ENCODE measurements around the gene STAB2. TPM values are rescaled to one million over a fixed set of nuclear protein-coding genes. Genes with fewer than 3 reads are reported as not detected.

Gene STAB2
- total and polyA plus RNA-seq, 2 of the 4 experiments (the other 2 are of a cell fraction), result not detected

DNA sequence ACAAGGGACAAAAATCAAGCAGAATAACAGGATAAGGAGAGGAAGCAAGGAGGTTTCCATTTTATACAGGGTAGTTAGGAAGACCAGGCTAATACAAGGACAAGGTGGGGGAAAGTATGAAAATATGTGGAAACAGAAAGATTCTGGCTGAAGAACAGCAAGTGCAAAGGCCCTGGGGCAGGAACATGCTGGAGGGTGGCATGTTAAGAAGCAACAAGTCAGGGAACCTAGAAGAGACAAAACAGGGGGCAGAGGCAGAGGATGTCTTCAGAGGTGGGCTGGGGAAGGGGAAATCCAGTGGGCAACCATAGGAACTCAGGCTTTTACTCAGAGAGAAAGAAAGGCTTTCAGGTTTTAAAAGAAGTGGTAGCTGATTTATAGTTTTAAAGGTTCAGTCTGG lies 199.1 kb downstream of the STAB2 start:
- Histone ChIP-seq H3K56ac (ENCODE audit: extremely low read depth, insufficient read depth, low read length) (no peak overlapping the region), H2BK120ac (ENCODE audit: low read depth, low read length) (no peak overlapping the region), H4K91ac (ENCODE audit: insufficient read depth, low read depth, low read length) (no peak overlapping the region), H2AK9ac (replicated peaks; ENCODE audit: low read depth, low read length, poor library complexity) (no peak overlapping the region), H2BK20ac (ENCODE audit: low read depth, low read length) (no peak overlapping the region), H3K4me2 (ENCODE audit: low read depth, low read length) (no peak overlapping the region), H2BK15ac (ENCODE audit: low read depth, low read length) (no peak overlapping the region), H3K4ac (ENCODE audit: low read depth, low read length) (no peak overlapping the region), H3K14ac (replicated peaks; ENCODE audit: low read depth, low read length) (no peak overlapping the region), H4K5ac (ENCODE audit: low read depth, low read length) (no peak overlapping the region), H3K9me1 (ENCODE audit: insufficient read depth, low read length) (no peaks in the 10 kb centered on the region; the same call in 1 of the 2 replicates), H2AK5ac (ENCODE audit: low read depth, low read length) (no peak overlapping the region), H4K20me1 (ENCODE audit: insufficient read depth, low read length) (no peaks in the 10 kb centered on the region), H2BK5ac (ENCODE audit: low read depth, low read length, poor library complexity, severe bottlenecking) (no peak overlapping the region), H3K27ac (ENCODE audit: insufficient read depth, low read length) (no peak overlapping the region), H4K8ac (ENCODE audit: low read depth in 2 of 2, low read length in 2 of 2) (no peak overlapping the region), H3K9me3 (ENCODE audit: control insufficient read depth, insufficient read depth, low read length) (no peaks in the 10 kb centered on the region), H3K23ac (ENCODE audit: low read depth, low read length) (no peak overlapping the region), H3K27me3 (ENCODE audit: control insufficient read depth, insufficient read depth, low read length) (no peaks in the 10 kb centered on the region), H3K4me1 (ENCODE audit: control insufficient read depth, insufficient read depth, low read length) (no peaks in the 10 kb centered on the region), H3K79me1 (ENCODE audit: low read depth in 1 of 2, low read length in 2 of 2) (no peaks in the 10 kb centered on the region; a peak in 1 of 4 replicates), H3K4me3 (ENCODE audit: insufficient read depth, low read depth, low read length) (no peak overlapping the region), H2AFZ (replicated peaks; ENCODE audit: low read length, poor library complexity) (no peak overlapping the region), H3K18ac (ENCODE audit: low read depth, low read length) (no peak overlapping the region), H3K9ac (ENCODE audit: low read depth, low read length) (no peak overlapping the region), H3K36me3 (ENCODE audit: control insufficient read depth, insufficient read depth, low read length) (peaks cover 17% of the 10 kb centered on the region)
- intact Hi-C loops (cut with micrococcal nuclease) (no loop called here), dilution Hi-C loops (cut with HindIII; ENCODE audit: low sequenced_read_pairs, unreplicated experiment) (no loop called here), in situ Hi-C loops (cut with MboI; ENCODE audit: low sequenced_read_pairs) (no loop called here)
- CTCF ChIA-PET, result no interaction called here
- POLR2A ChIA-PET (ENCODE audit: unreplicated experiment), result no interaction called here
- DNase-seq, result no peak
- TF ChIP-seq, protein P1, sequence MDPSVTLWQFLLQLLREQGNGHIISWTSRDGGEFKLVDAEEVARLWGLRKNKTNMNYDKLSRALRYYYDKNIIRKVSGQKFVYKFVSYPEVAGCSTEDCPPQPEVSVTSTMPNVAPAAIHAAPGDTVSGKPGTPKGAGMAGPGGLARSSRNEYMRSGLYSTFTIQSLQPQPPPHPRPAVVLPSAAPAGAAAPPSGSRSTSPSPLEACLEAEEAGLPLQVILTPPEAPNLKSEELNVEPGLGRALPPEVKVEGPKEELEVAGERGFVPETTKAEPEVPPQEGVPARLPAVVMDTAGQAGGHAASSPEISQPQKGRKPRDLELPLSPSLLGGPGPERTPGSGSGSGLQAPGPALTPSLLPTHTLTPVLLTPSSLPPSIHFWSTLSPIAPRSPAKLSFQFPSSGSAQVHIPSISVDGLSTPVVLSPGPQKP (IDR thresholded peaks at IDR 0.05; ENCODE audit: borderline replicate concordance, low read depth, low read length), result no peak
- TF ChIP-seq RAD21 (IDR thresholded peaks at IDR 0.05; ENCODE audit: low read length), result no peak
- no peak for TF ChIP-seq CHD1 (IDR thresholded peaks at IDR 0.05; ENCODE audit: low read depth, low read length)
- no peak for TF ChIP-seq CEBPB (IDR thresholded peaks at IDR 0.05; ENCODE audit: low read depth, low read length)
- TF ChIP-seq SMC3 (IDR thresholded peaks at IDR 0.05; ENCODE audit: low read depth, low read length), result no peak
- TF ChIP-seq MAFK (IDR thresholded peaks at IDR 0.05; ENCODE audit: low read depth, low read length), result no peak
- TF ChIP-seq MXI1 (IDR thresholded peaks at IDR 0.05; ENCODE audit: borderline replicate concordance, low read depth, low read length), result no peak
- no peak for TF ChIP-seq BHLHE40 (IDR thresholded peaks at IDR 0.05; ENCODE audit: low read depth, low read length)
- no peak for TF ChIP-seq RCOR1 (IDR thresholded peaks at IDR 0.05; ENCODE audit: insufficient replicate concordance, low read length)
- TF ChIP-seq FOS (IDR thresholded peaks at IDR 0.05; ENCODE audit: low read depth, low read length), result no peak
- TF ChIP-seq, protein P2, sequence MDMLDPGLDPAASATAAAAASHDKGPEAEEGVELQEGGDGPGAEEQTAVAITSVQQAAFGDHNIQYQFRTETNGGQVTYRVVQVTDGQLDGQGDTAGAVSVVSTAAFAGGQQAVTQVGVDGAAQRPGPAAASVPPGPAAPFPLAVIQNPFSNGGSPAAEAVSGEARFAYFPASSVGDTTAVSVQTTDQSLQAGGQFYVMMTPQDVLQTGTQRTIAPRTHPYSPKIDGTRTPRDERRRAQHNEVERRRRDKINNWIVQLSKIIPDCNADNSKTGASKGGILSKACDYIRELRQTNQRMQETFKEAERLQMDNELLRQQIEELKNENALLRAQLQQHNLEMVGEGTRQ (IDR thresholded peaks at IDR 0.05; ENCODE audit: low read depth, low read length), result no peak
- TF ChIP-seq RFX5 (IDR thresholded peaks at IDR 0.05; ENCODE audit: low read depth, low read length), result no peak
- no peak for TF ChIP-seq NFE2L2 (IDR thresholded peaks at IDR 0.05; ENCODE audit: low read depth, low read length)
- no peak for TF ChIP-seq POLR2A (IDR thresholded peaks at IDR 0.05; ENCODE audit: low read depth, low read length)
- TF ChIP-seq, protein P3, sequence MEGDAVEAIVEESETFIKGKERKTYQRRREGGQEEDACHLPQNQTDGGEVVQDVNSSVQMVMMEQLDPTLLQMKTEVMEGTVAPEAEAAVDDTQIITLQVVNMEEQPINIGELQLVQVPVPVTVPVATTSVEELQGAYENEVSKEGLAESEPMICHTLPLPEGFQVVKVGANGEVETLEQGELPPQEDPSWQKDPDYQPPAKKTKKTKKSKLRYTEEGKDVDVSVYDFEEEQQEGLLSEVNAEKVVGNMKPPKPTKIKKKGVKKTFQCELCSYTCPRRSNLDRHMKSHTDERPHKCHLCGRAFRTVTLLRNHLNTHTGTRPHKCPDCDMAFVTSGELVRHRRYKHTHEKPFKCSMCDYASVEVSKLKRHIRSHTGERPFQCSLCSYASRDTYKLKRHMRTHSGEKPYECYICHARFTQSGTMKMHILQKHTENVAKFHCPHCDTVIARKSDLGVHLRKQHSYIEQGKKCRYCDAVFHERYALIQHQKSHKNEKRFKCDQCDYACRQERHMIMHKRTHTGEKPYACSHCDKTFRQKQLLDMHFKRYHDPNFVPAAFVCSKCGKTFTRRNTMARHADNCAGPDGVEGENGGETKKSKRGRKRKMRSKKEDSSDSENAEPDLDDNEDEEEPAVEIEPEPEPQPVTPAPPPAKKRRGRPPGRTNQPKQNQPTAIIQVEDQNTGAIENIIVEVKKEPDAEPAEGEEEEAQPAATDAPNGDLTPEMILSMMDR (conservative IDR thresholded peaks at IDR 0.05; ENCODE audit: low read depth, low read length), result no peak
- no TSS peak for BruUV-seq (replicated peaks)
- ATAC-seq (ENCODE audit: low read depth), result no peak
